Measurements from ENCODE around the gene LCN10. TPM values are rescaled to one million over a fixed set of nuclear protein-coding genes. Genes with fewer than 3 reads are reported as not detected.
A peak's percentile ranks its signal among the peaks of the same experiment; 100 is the strongest.

Gene LCN10
- total and polyA plus RNA-seq, 9 of the 15 experiments (the other 6 are each of a cell fraction or from before 2014, with no cell fraction given) = 0.10 to 0.21 (median 0.14) TPM; not detected in 6

DNA sequence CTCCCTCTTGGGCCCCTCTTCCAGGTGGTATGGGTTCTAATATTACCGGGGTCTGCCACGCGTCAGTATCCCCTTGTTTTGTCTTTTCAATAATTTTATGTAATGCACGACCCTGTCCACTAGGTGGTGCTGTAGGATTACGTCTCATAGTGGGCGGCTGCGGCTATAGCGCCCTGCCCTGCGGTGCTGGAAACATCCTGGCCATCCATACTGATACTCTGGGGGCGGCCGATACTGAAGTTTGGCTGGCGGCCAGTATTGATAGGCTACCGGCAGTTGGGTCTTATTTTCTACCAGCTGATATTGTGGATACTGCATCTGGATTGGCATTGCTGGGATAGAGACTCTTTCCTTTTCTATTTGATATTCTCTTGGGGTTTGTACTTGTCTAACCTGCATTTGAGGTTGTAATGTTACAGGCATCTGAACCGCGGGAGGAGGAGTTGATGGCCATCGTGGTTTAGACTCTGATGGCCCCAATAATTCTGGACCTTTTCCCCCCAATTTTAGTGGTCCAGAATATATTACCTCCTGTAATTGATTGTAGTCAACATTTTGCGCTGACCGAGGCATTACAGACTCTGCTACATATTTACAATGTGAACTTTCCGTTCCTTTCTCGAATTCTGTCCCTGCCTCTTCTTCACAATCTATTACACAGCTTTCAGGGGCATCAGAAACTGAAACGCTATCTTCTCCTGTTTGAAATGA, 45.1 kb upstream of the LCN10 start (continued):
- TF ChIP-seq DEAF1 (CRISPR knock-in tag; IDR thresholded peaks at IDR 0.05) (peak; percentile 88), NFYB (IDR thresholded peaks at IDR 0.05; ENCODE audit: extremely low read depth, insufficient read length) (no peak), MTA3 (IDR thresholded peaks at IDR 0.05; ENCODE audit: borderline replicate concordance) (no peak), ZNF586 (CRISPR knock-in tag; conservative IDR thresholded peaks at IDR 0.05) (no peak), ZNF124 (CRISPR knock-in tag; IDR thresholded peaks at IDR 0.05) (no peak), PHF21A (IDR thresholded peaks at IDR 0.05; ENCODE audit: borderline replicate concordance, low read depth) (no peak), ZBTB2 (IDR thresholded peaks at IDR 0.05) (peak; percentile 73; the same call in 1 of the 2 replicates), CHD1 (IDR thresholded peaks at IDR 0.05; ENCODE audit: low read length) (no peak), HIVEP1 (CRISPR knock-in tag; IDR thresholded peaks at IDR 0.05) (no peak), ZNF318 (IDR thresholded peaks at IDR 0.05; ENCODE audit: borderline replicate concordance in 1 of 2, low read depth in 1 of 2) (no peak), ZNF589 (CRISPR knock-in tag; IDR thresholded peaks at IDR 0.05; ENCODE audit: low read depth) (no peak), DPF2 (IDR thresholded peaks at IDR 0.05) (peak; percentile 57), SAP30 (IDR thresholded peaks at IDR 0.05; ENCODE audit: borderline replicate concordance, insufficient read depth, low read depth, low read length, poor library complexity, severe bottlenecking) (no peak)
- TF ChIP-seq, protein P1, sequence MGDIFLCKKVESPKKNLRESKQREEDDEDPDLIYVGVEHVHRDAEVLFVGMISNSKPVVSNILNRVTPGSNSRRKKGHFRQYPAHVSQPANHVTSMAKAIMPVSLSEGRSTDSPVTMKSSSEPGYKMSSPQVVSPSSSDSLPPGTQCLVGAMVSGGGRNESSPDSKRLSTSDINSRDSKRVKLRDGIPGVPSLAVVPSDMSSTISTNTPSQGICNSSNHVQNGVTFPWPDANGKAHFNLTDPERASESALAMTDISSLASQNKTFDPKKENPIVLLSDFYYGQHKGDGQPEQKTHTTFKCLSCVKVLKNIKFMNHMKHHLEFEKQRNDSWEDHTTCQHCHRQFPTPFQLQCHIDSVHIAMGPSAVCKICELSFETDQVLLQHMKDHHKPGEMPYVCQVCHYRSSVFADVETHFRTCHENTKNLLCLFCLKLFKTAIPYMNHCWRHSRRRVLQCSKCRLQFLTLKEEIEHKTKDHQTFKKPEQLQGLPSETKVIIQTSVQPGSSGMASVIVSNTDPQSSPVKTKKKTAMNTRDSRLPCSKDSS (IDR thresholded peaks at IDR 0.05; ENCODE audit: low read depth, partially characterized antibody) = no peak
